NCI-H2196 (cell line): Measurements from ENCODE around the gene KCNT1.
A peak's percentile ranks its signal among the peaks of the same experiment; 100 is the strongest.

ENCODE experiments used
- DNase-seq: peaks from one replicate; lab custom pipeline; 2025; ENCODE audit not compliant: unreplicated experiment; lab: John Stamatoyannopoulos, UW

Gene KCNT1

GRCh38 chr9:135815830-135816650 lies 114.1 kb downstream of the KCNT1 start:
- peak; percentile 31 for DNase-seq

GRCh38 chr9:135816651-135816970 lies 114.6 kb downstream of the KCNT1 start:
- DNase-seq = no peak

- no peak for DNase-seq
These were observed 116.1 kb downstream of the KCNT1 start for GRCh38 chr9:135817951-135818717.

GRCh38 chr9:135818718-135819475 lies 116.9 kb downstream of the KCNT1 start:
- DNase-seq = no peak

- no peak for DNase-seq
These were observed 117.9 kb downstream of the KCNT1 start for GRCh38 chr9:135819905-135820304.

GRCh38 chr9:135820661-135821060 lies 118.7 kb downstream of the KCNT1 start:
- no peak for DNase-seq

- DNase-seq = no peak
These were observed 119.1 kb downstream of the KCNT1 start for GRCh38 chr9:135821116-135821515.

GRCh38 chr9:135821733-135822373 lies 119.9 kb downstream of the KCNT1 start:
- no peak for DNase-seq

GRCh38 chr9:135822374-135822755 lies 120.4 kb downstream of the KCNT1 start:
- no peak for DNase-seq

GRCh38 chr9:135823036-135823435 lies 121.1 kb downstream of the KCNT1 start:
- no peak for DNase-seq

GRCh38 chr9:135825435-135826187 lies 123.6 kb downstream of the KCNT1 start:
- DNase-seq = no peak

- no peak for DNase-seq
These were observed 124.2 kb downstream of the KCNT1 start for GRCh38 chr9:135826188-135826545.

- no peak for DNase-seq
These were observed 125.3 kb downstream of the KCNT1 start for GRCh38 chr9:135827301-135827700.

GRCh38 chr9:135827866-135828580 lies 126.0 kb downstream of the KCNT1 start:
- no peak for DNase-seq

- DNase-seq = no peak
These were observed 126.7 kb downstream of the KCNT1 start for GRCh38 chr9:135828656-135829055.

- DNase-seq = no peak
These were observed 128.5 kb downstream of the KCNT1 start for GRCh38 chr9:135830496-135830895.

GRCh38 chr9:135833864-135834263 lies 131.9 kb downstream of the KCNT1 start:
- DNase-seq = no peak

GRCh38 chr9:135835131-135835530 lies 133.1 kb downstream of the KCNT1 start:
- no peak for DNase-seq

GRCh38 chr9:135839516-135839915 lies 137.5 kb downstream of the KCNT1 start:
- DNase-seq = no peak

- no peak for DNase-seq
These were observed 138.1 kb downstream of the KCNT1 start for GRCh38 chr9:135840107-135840506.
